Activated naive CD4-positive, alpha-beta T cell (primary cell): ENCODE results near the gene EPB41L4B.

Experiments
- DNase-seq, 4 experiments: peaks; one replicate each; lab custom pipeline; 2025; lab: John Stamatoyannopoulos, UW

EPB41L4B gene

GRCh38 chr9:109199676-109200075 is 121.2 kb downstream of the EPB41L4B start:
- no peak for DNase-seq

DNA sequence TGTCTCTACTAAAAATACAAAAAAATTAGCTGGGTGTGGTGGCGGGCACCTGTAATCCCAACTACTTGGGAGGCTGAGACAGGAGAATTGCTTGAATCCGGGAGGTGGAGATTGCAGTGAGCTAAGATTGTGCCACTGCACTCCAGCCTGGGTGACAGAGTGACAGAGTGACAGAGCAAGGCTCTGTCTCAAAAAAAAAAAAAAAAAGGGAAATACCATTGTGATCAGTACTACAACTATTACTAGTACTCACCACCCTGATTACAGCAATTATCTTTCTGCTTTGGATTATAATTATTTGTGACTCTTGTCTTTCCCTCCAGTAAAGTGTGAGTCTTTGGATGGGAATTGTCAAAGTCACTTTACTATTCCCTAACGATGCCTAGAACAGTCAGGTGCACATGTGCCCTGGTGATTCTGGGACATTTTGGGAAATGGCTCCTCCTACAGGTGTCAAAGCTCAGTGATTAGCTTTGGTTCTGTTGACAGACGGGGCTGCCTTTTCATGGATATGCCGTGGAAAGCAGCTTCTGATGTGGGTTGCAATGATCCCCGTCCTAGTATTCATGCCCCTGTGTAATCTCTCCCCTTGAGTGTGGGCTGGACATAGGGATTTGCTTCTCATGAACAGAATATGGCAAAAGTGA is 122.0 kb downstream of the EPB41L4B start:
- no peak for DNase-seq

DNA sequence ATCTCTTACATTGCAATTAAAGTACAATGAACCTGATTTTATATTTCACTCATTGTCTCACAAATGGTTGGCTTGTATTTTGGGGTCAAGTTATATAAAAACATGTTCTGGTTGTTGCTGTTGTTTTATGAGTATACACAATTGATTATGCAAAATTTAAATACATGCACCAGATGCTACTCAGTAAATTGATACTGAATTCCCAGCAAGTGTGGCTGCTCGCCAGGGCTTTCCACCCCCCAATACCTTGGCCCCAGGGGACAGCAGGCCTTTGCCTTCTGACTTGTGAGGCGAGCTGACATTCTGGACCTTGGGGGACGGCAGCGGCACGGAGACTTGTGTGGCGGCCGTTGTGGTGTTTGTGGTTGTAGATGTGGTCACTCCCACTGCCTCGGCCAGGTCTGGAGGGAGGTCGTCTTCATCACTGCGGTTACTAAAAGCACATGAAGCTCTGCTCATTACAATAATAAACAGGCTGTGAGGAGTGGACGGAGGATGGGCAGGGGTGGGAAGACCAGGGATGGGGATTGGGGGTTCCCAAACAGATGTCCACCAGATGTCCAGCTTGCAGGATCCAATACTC is 126.8 kb downstream of the EPB41L4B start:
- DNase-seq = no peak

DNA sequence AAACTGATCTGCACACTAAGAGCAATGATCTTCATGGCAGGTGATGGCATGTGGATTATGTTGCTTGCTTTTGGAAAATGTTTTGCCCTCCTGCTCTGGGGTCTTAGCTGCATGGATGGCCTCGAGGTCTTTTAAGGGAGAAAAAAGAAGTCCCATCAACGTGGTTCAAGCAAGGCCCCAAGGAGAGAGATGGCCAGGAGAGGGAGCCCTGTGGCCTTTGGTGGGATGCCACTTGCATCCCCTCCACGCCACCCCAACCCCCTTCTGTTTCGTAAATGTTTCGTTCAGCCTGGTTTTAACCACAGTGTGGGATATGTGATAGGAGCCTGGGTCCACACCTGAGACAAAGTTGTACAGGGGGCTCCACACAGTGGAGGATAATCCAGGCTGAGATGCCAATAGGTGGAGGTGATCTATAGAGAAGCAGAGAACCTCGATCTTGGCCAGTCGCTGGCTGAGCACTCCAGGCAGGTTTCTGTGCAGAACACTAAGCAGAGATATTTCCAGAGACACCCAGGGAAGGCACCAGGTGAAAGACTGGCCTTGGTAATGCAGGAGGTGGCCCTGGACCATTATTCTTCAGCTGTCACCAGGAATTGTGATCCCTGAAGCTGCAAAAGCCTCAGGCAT is 128.0 kb downstream of the EPB41L4B start:
- no peak for DNase-seq

- no peak for DNase-seq
These were observed 129.1 kb downstream of the EPB41L4B start for GRCh38 chr9:109191746-109192145.

DNA sequence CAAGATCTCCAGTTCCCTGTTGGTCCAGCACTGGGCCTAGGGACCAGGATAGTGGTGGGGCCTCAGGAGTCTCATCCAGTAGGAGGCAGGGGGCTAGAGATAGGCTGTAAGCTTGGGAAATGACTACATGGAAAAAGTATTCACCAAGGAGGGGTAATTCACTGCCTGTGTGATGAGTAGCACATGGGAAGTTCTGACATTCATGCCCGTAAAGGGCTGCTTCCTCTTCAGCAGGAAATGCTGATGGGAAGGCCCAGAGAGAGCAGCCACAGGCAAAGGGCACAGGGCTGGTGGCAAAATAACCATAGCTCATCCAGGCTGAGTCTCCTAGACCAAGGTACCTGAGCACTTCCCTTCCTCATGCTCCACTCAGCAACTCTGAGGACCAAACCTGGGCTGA is 130.7 kb downstream of the EPB41L4B start:
- DNase-seq = no peak

DNA sequence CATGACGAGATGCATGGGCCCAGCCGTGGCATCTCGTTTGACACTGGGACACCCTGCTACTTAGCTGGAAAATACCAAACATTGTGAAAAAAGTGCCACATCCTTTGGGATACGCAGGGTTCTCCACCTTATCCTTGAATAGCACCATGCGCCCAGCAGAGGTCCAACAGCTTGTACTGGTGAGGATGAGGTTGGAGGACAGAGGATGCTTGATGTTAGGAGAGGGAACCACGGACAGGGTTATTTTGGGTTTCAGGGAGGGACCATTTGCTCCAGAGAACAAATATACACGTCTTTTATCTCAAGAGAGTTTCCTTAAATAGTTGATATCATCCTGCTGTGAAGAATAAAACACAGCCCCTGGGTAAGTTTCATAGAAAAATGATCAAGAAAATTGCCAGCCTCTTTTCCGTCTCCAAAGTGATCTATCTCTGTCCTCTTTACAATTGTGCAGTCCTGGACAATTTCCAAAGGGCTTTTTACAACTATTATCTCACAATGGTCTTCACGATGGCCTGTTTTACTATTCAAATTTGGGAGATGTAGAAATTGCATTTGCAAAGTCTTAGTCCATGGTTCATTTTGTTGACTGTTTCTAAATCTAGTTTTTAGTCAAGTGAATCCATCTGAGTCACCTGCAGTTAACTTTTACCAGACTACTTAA is 133.9 kb downstream of the EPB41L4B start:
- no peak for DNase-seq

DNA sequence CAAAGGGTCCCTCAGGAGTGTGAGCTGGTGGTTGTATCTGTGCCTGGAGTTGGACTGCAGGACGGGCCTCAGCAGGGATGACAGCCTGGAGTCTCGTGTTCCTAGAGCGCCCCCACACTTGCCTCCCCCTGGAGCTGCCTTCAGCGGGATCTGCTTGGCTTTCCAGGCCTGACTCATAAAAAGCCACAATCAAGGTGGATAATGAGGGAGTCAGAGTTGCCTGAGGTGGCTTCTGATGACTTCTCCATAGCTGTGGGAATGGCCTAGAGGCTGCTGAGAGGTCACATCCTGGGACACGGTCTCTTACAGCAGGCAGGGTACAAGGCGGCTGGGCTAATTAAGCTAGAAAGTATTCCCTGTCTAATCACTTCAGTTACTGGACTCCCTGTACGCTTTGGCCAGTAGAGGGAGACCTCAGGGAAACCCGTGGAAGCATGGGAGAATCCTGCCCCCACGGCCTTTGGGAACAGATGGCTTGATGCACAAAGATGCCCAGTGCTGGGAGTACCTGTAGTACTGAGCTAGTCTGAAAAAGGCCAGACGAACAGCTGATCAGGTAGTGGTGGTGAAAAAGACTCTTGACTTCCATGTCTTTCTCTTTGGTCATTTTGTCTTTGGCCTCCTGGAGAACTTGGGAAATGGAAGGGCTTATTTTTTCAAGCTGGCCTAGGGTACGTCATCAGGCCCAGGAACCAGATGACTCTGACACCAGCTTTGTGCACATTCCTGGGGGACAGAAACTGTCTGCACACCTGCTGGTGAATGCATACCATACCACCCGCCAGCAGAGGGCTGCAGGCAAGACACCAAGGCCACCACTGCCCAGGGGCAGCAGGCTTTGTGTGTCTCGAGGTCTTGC is 137.7 kb downstream of the EPB41L4B start:
- DNase-seq = no peak

DNA sequence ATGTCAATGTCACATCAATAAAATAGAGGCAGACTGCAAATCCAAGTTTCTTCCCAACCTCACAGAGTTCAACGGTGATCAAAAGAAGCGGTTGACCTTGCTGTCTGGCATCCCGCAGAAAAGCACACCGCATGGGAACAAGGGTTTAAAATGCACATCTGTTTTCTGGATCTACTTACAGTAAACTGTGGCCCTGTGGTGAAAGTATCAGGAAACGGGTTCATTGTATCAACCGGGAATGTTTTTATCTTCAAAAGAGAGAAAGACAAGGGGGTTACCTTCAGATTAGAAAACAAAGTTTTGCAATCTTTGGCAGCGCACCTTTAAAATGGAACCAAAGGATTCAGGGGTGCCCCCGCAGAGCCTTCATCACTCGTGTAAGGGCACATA is 138.3 kb downstream of the EPB41L4B start:
- no peak for DNase-seq

DNA sequence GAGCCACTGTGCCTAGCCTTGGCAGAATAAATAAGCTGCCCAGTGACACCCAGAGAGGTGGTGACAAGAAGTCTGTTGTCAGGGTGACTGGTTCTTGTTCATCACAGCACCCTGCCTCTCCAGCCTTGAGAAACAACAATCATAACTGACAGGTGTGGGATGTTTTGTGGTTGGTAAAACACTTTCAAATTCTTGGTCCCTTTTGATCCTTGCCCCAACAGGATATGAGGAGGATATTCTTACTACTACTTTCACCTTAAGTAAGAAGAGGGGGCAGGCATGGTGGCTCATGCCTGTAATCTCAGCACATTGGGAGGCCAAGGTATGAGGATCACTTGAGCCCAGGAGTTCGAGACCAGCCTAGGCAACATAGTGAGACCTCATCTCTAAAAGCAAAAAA is 139.6 kb downstream of the EPB41L4B start:
- DNase-seq = no peak

DNA sequence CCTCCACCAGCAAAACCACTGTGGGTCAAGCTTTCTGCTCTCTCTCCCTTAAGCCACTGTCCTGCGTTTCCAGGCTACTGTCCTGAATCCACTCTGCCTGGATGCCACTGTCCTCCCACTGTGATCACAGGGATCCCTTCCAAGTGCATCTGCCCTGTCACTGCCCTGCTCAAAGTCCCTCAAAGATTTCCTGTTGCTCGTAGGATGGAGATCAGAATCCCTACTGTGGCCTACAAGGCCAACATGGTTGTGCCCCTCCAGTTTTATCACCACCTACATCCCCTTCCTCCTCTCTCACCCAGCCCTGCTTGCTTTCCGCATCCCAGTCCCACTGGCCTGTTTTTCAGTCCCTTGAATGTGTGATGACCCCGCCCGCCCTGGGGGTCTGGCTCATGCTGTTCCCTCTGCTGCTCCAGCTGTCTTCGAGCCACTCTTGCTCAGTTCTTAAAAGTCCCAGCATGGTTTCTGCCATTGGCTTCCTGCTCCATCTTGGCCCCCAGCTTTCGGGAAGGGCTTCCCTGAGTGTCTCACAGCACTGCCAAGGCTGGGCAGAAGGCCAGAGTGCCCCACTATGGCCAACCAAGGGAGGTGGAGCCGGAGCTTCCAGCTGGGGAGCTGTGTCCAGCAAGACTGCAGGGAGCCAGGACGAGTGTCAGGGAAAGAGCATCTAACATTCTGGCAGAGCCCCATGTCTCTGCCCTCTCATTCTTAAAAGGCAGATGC is 140.9 kb downstream of the EPB41L4B start:
- no peak for DNase-seq

DNA sequence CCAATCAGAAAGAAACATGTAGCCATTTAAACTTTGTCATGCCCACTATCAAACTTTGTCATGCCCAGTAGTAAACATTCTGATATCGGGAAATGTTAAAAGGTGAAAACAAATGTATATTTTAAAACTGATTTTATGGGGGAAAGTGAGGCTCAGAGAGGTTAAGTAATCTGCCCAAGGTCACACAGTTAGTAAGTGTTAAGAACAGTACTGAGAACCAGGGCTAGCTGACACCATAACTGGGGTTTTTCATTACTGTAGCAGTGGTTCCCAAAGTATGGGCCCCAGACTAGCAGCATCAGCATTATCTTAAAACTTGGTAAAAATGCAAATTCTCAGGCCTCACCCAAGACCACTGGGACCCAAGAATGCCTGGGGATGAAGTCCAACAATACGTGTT is 143.9 kb downstream of the EPB41L4B start:
- no peak for DNase-seq

- DNase-seq = no peak
These were observed 144.5 kb downstream of the EPB41L4B start for GRCh38 chr9:109176386-109176785.

GRCh38 chr9:109172935-109173334 is 147.9 kb downstream of the EPB41L4B start:
- DNase-seq = no peak

GRCh38 chr9:109171926-109172325 is 148.9 kb downstream of the EPB41L4B start:
- no peak for DNase-seq

GRCh38 chr9:109168170-109168569 is 152.7 kb downstream of the EPB41L4B start:
- no peak for DNase-seq

GRCh38 chr9:109167716-109168115 is 153.1 kb downstream of the EPB41L4B start:
- no peak for DNase-seq

DNA sequence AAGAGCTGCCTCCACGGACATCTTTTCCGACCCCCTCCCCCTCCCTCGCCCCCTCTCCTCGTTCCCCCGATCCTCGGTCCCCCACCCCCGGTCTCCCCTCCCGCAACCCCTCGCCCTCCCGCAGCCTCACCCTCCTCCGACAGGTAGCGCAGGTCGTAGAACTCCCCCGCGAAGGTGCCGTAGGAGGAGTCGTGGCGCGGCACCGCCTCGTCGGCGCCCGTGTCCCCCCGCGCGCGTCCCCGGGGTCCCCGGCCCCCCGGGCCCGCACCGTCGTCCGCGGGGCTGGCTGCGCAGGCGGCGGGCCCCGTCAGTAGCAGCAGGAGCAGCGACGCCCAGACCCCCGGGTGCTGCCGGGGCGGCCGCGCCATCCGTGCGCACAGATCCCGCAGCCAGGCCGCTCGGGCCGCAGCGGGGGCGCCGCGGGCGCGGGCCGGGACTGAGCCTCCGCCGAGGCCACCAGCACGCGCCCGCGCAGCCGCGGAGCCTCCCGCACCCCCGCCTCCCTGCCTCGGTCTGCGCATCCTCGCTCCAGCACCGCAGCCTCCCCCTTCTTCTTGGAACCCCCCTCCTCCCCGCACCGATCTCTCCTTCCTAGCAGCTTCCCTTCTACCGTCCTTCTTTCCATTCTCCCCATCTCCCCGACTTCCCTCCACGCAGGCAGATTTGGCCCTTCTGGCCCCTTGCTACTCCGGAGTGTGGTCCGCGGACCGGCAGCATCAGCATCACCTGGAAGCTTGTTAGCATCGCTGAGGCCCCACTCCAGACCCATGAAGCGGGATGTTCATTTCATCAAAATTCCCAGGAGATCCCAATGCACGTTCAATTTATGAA is 153.9 kb downstream of the EPB41L4B start, which contains the start of gene FRRS1L:
Gene FRRS1L (minus strand): TSS at position 479 of the 831 bp plus-strand sequence. CDS start 111 bp downstream, at position 368.
- no peak for DNase-seq

DNA sequence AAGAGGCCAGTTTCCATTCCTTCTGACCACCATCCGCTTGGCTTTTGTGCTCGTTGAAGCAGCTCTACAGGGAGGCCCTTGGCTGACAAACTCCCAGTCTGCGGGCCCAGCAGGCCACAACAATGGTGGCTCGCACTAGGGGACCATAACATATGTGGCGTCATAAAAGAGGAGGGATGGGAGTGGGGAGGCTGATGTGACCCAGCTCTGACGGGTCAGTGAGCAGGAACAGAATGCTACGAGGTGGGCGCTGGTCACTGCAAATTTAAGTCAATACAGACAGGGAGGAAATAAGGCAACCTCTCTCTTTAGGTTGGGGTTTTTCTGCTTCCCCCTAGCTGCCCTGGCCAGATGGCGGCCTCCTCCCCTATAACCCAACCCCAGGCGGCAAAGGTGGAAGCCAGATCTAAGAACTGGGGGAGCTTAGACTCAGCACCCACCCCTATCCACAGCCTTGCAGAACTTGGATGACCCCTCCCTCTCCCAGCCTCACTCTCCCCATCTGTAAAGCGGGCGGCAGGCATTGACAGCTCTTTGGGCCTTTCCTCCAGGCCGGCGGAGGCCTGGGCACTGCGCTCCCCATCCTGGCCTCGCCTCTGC is 154.6 kb downstream of the EPB41L4B start:
- no peak for DNase-seq

DNA sequence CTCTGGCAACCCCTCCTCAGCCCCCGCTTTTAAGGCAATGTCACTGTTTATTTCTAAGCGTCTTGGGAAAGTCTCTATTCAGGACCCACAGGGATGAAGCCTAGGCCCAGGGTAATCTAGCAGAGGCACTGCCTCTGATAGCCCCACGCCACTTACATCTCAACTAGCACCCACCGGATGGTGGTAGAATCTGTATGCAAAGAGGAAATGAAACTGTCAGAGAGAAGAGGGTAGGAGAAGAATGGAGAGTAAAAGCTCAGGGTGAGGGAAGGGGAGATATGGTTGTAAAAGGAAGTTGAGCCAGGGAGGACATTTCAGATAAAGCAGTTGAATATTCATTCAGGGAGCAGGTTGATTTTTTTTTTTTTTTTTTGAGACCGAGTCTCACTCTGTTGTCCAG is 156.8 kb downstream of the EPB41L4B start:
- DNase-seq = no peak
